ENCODE data around the gene PKDCC. TPM values are rescaled to one million over a fixed set of nuclear protein-coding genes. Genes with fewer than 3 reads are reported as not detected.

Gene PKDCC
- polyA plus RNA-seq, 1 donor (not counting 4 experiments of a cell fraction or from before 2014, with no cell fraction given): not detected

DNA sequence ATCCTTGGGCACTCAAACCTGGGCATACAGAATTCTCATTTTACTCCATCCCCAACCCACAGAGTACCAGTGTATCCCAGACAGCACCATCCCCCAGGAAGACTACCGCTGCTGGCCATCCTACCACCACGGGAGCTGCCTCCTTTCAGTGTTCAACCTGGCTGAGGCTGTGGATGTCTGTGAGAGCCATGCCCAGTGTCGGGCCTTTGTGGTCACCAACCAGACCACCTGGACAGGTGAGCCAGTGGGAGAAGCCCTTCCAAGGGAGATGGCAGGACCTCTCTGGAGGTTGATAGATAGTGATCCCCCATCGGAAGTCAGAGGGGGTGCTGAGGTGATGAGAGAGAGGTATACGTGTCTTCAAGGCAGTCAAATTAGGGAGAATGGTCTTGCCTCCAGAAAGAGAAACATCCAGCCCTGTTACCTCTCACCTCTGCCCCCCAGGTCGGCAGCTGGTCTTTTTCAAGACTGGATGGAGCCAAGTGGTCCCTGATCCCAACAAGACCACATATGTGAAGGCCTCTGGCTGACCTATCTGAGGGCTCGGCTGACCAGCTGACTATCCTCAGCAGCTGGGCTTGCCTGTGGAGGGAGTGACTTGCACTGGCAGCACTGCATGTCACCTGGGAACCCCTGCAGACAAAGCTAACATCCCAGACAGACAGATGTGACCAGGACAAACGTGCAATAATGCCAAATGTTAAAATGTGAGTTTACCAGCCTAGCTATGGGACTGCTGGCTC is 9.5 kb downstream of the PKDCC start:
- Histone ChIP-seq H3K4me2 (ENCODE audit: control insufficient read depth, extremely low read depth, insufficient read depth, low read depth, low read length) (no peak overlapping the region), H3K9me3 (ENCODE audit: control insufficient read depth, low read depth, low read length) (no peaks in the 10 kb centered on the region), H3K9ac (ENCODE audit: control insufficient read depth, extremely low read depth, insufficient read depth, low read length) (no peak overlapping the region), H3K27ac (ENCODE audit: control insufficient read depth, insufficient read depth, low read length) (no peak overlapping the region), H4K20me1 (ENCODE audit: control insufficient read depth, extremely low read depth, insufficient read depth, low read length) (no peaks in the 10 kb centered on the region), H3K4me1 (ENCODE audit: control insufficient read depth, extremely low read depth, insufficient read depth, low read length) (no peaks in the 10 kb centered on the region), H3K36me3 (ENCODE audit: control insufficient read depth in 2 of 2, extremely low read depth in 1 of 2, insufficient read depth in 2 of 2, low read length in 2 of 2) (no peaks in the 10 kb centered on the region), H3K9me1 (ENCODE audit: control insufficient read depth, extremely low read depth, insufficient read depth, low read length) (no peaks in the 10 kb centered on the region), H3K27me3 (ENCODE audit: control insufficient read depth, extremely low read depth, insufficient read depth, low read length) (peaks cover 3% of the 10 kb centered on the region), H3K4me3 (ENCODE audit: control insufficient read depth in 2 of 3, extremely low read depth in 1 of 3, insufficient read depth in 2 of 3, low read depth in 1 of 3, low read length in 3 of 3) (no peak overlapping the region), H2AFZ (ENCODE audit: control insufficient read depth, low read length) (no peak overlapping the region), H3K79me2 (ENCODE audit: control insufficient read depth, insufficient read depth, low read length) (no peaks in the 10 kb centered on the region)
- TF ChIP-seq, protein P1, sequence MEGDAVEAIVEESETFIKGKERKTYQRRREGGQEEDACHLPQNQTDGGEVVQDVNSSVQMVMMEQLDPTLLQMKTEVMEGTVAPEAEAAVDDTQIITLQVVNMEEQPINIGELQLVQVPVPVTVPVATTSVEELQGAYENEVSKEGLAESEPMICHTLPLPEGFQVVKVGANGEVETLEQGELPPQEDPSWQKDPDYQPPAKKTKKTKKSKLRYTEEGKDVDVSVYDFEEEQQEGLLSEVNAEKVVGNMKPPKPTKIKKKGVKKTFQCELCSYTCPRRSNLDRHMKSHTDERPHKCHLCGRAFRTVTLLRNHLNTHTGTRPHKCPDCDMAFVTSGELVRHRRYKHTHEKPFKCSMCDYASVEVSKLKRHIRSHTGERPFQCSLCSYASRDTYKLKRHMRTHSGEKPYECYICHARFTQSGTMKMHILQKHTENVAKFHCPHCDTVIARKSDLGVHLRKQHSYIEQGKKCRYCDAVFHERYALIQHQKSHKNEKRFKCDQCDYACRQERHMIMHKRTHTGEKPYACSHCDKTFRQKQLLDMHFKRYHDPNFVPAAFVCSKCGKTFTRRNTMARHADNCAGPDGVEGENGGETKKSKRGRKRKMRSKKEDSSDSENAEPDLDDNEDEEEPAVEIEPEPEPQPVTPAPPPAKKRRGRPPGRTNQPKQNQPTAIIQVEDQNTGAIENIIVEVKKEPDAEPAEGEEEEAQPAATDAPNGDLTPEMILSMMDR (optimal IDR thresholded peaks at IDR 0.05 in 1 of 3, IDR thresholded peaks at IDR 0.05 in 1 of 3, conservative IDR thresholded peaks at IDR 0.05 in 1 of 3; ENCODE audit: extremely low read depth in 1 of 3, insufficient read depth in 2 of 3, low read length in 3 of 3): no peak
- no peak for TF ChIP-seq EZH2 (IDR thresholded peaks at IDR 0.05; ENCODE audit: low read length)
- DNase-seq (ENCODE audit: low read depth, low spot score) (no peak), FAIRE-seq (no peak)
- dilution Hi-C loops (cut with MboI; ENCODE audit: extremely low pct_ligation_motif_present, low sequenced_read_pairs): no loop called here

DNA sequence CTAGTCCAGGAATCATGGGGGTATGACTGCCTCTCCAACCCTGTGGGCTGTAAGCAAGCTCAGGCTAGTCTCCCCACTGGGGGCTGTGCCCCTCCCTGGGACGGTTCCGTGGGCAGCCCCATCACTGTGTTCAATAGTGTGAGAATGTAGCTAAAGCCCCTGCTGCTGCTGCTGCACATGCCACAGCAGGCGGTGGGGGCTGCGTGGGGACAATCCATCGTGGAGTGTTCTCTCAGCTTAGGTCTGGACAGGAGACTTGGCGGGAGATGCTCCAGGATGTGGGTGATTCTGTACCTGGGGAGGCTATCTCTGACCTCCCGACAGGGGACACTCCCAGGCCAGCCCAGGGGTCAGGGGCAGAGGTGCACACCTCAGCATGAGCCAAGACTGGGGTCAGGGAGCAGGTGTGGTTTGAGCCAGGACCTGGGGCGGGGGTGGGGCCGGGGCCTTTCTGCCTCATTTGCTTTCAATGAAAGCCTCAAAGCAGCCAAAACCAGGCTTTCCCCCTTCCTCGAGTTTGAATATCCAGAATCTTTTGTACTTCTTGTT is 10.2 kb downstream of the PKDCC start:
- Histone ChIP-seq H3K27ac (ENCODE audit: control insufficient read depth, insufficient read depth, low read length) (no peak overlapping the region), H3K4me1 (ENCODE audit: control insufficient read depth, extremely low read depth, insufficient read depth, low read length) (no peaks in the 10 kb centered on the region), H3K9ac (ENCODE audit: control insufficient read depth, extremely low read depth, insufficient read depth, low read length) (no peak overlapping the region), H3K9me1 (ENCODE audit: control insufficient read depth, extremely low read depth, insufficient read depth, low read length) (no peaks in the 10 kb centered on the region), H3K36me3 (ENCODE audit: control insufficient read depth in 2 of 2, extremely low read depth in 1 of 2, insufficient read depth in 2 of 2, low read length in 2 of 2) (no peaks in the 10 kb centered on the region), H3K4me2 (ENCODE audit: control insufficient read depth, extremely low read depth, insufficient read depth, low read depth, low read length) (no peak overlapping the region), H3K79me2 (ENCODE audit: control insufficient read depth, insufficient read depth, low read length) (no peaks in the 10 kb centered on the region), H4K20me1 (ENCODE audit: control insufficient read depth, extremely low read depth, insufficient read depth, low read length) (no peaks in the 10 kb centered on the region), H3K4me3 (ENCODE audit: control insufficient read depth in 2 of 3, extremely low read depth in 1 of 3, insufficient read depth in 2 of 3, low read depth in 1 of 3, low read length in 3 of 3) (no peak overlapping the region), H2AFZ (ENCODE audit: control insufficient read depth, low read length) (no peak overlapping the region), H3K9me3 (ENCODE audit: control insufficient read depth, low read depth, low read length) (no peaks in the 10 kb centered on the region), H3K27me3 (ENCODE audit: control insufficient read depth, extremely low read depth, insufficient read depth, low read length) (peaks cover 3% of the 10 kb centered on the region)
- TF ChIP-seq, protein P1 (optimal IDR thresholded peaks at IDR 0.05 in 1 of 3, IDR thresholded peaks at IDR 0.05 in 1 of 3, conservative IDR thresholded peaks at IDR 0.05 in 1 of 3; ENCODE audit: extremely low read depth in 1 of 3, insufficient read depth in 2 of 3, low read length in 3 of 3): no peak
- no peak for TF ChIP-seq EZH2 (IDR thresholded peaks at IDR 0.05; ENCODE audit: low read length)
- no peak for FAIRE-seq
- dilution Hi-C loops (cut with MboI; ENCODE audit: extremely low pct_ligation_motif_present, low sequenced_read_pairs): no loop called here
- no peak for DNase-seq (ENCODE audit: low read depth, low spot score)

All from keratinocyte (primary cell).